Loucy (cell line): ENCODE data around the gene STAT3.
"Not testable (repeated sequence)": the region's sequence is repeated elsewhere in the genome, so short reads cannot be mapped to it uniquely, and the experiment has no call there.

ENCODE experiments used
- H2AFZ ChIP-seq: fragments of 200-600 bp; sonication (generic); 2 replicates; pipeline ENCODE4 v1.6.0; 2016; ENCODE audit warnings: antibody characterized with exemption, mild to moderate bottlenecking, low read length, moderate library complexity
- H3F3A ChIP-seq: fragments of 200-600 bp; 2 replicates; pipeline ENCODE4 v1.6.0; 2016; ENCODE audit warnings: antibody characterized with exemption, low read depth, mild to moderate bottlenecking
- H3K27me3 ChIP-seq: fragments of 200-600 bp; sonication (generic); 2 replicates; pipeline ENCODE4 v1.6.1; 2014; ENCODE audit warnings: low read length, mild to moderate bottlenecking; ENCODE audit not compliant: insufficient read depth, poor library complexity, severe bottlenecking
- H3K36me3 ChIP-seq: fragments of 200-600 bp; sonication (generic); 2 replicates; pipeline ENCODE4 v1.6.1; 2016; ENCODE audit warnings: low read length; ENCODE audit not compliant: insufficient read depth
- H3K4me1 ChIP-seq: fragments of 200-600 bp; sonication (generic); 2 replicates; pipeline ENCODE4 v1.5.1; 2014; ENCODE audit warnings: low read length, mild to moderate bottlenecking; ENCODE audit not compliant: insufficient read depth, poor library complexity, severe bottlenecking
- H3K4me2 ChIP-seq: fragments of 200-600 bp; sonication (generic); 2 replicates; pipeline ENCODE4 v1.6.0; 2014; ENCODE audit warnings: antibody characterized with exemption, low read length, low read depth, mild to moderate bottlenecking; ENCODE audit not compliant: poor library complexity, severe bottlenecking
- H3K4me3 ChIP-seq: fragments of 200-600 bp; sonication (generic); 2 replicates; pipeline ENCODE4 v1.5.1; 2014; ENCODE audit warnings: low read length, mild to moderate bottlenecking, mixed read lengths; ENCODE audit not compliant: poor library complexity, severe bottlenecking
- H3K79me2 ChIP-seq: fragments of 200-600 bp; sonication (generic); 2 replicates; pipeline ENCODE4 v1.6.1; 2014; ENCODE audit warnings: low read length; ENCODE audit not compliant: insufficient read depth
- H3K9ac ChIP-seq: fragments of 200-600 bp; sonication (generic); 2 replicates; pipeline ENCODE4 v1.6.0; 2014; ENCODE audit warnings: mild to moderate bottlenecking, low read depth, low read length, moderate library complexity; ENCODE audit not compliant: poor library complexity, severe bottlenecking
- H3K9me2 ChIP-seq: fragments of 200-600 bp; sonication (generic); replicated peaks from 2 replicates; pipeline ENCODE4 v1.6.1; 2016; ENCODE audit warnings: low read depth, low read length, mixed read lengths
- H3K9me3 ChIP-seq: fragments of 200-600 bp; sonication (generic); 2 replicates; pipeline ENCODE4 v1.6.1; 2014; ENCODE audit warnings: mild to moderate bottlenecking, antibody characterized with exemption, low read length, low read depth; ENCODE audit not compliant: insufficient read depth
- H4K20me1 ChIP-seq: fragments of 200-600 bp; sonication (generic); 2 replicates; pipeline ENCODE4 v1.6.0; 2014; ENCODE audit warnings: antibody characterized with exemption, low read length, mild to moderate bottlenecking; ENCODE audit not compliant: insufficient read depth, poor library complexity, severe bottlenecking
- EZH2phosphoT487 ChIP-seq: fragments of 200-600 bp; IDR thresholded peaks from 2 replicates; pipeline ENCODE4 v1.6.1; 2018; ENCODE audit warnings: antibody characterized with exemption, mild to moderate bottlenecking, moderate library complexity, borderline replicate concordance
- TF ChIP-seq, protein P1 (sequence below): fragments of 200-600 bp; sonication (generic); conservative IDR thresholded peaks from 2 replicates; pipeline ENCODE4 v1.5.1; 2014; ENCODE audit warnings: mild to moderate bottlenecking, antibody characterized with exemption, low read length

STAT3 gene

DNA sequence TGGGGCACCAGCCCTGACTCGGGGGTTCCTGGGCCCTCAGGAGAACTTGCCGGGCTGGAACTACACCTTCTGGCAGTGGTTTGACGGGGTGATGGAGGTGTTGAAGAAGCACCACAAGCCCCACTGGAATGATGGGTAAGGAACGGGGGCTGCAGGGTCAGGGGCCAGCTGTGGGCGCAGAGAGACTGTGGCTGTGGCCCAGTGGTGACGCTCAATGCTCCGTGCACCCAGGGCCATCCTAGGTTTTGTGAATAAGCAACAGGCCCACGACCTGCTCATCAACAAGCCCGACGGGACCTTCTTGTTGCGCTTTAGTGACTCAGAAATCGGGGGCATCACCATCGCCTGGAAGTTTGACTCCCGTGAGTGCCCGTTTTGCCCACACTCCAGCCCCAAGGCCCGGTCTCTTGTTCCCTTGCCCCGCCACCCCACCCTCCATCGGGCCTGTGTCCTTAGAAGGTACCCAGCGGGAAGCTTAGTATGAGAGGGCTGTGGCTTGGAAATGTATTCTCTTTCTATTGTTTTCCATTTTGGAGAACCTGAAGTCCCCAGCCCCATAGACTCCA is 80.8 kb downstream of the STAT3 start:
- H3K4me1 ChIP-seq, result peaks cover 32% of the 10 kb centered on the region
- no peak overlapping the region for H2AFZ ChIP-seq
- no peaks in the 10 kb centered on the region for H3K9me2 ChIP-seq
- H3K4me2 ChIP-seq, result no peak overlapping the region
- H3K79me2 ChIP-seq, result peaks cover 32% of the 10 kb centered on the region; the same call in 1 of the 2 replicates
- TF ChIP-seq, protein P1, sequence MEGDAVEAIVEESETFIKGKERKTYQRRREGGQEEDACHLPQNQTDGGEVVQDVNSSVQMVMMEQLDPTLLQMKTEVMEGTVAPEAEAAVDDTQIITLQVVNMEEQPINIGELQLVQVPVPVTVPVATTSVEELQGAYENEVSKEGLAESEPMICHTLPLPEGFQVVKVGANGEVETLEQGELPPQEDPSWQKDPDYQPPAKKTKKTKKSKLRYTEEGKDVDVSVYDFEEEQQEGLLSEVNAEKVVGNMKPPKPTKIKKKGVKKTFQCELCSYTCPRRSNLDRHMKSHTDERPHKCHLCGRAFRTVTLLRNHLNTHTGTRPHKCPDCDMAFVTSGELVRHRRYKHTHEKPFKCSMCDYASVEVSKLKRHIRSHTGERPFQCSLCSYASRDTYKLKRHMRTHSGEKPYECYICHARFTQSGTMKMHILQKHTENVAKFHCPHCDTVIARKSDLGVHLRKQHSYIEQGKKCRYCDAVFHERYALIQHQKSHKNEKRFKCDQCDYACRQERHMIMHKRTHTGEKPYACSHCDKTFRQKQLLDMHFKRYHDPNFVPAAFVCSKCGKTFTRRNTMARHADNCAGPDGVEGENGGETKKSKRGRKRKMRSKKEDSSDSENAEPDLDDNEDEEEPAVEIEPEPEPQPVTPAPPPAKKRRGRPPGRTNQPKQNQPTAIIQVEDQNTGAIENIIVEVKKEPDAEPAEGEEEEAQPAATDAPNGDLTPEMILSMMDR, result no peak
- no peak for TF ChIP-seq EZH2phosphoT487
- H3K27me3 ChIP-seq, result no peaks in the 10 kb centered on the region
- no peak overlapping the region for H3K9ac ChIP-seq
- H3F3A ChIP-seq, result peaks cover 21% of the 10 kb centered on the region
- no peak overlapping the region for H3K4me3 ChIP-seq
- no peaks in the 10 kb centered on the region for H3K9me3 ChIP-seq
- no peaks in the 10 kb centered on the region for H4K20me1 ChIP-seq
- H3K36me3 ChIP-seq, result peaks cover 89% of the 10 kb centered on the region; the same call in 1 of the 2 replicates

GRCh38 chr17:42306385-42306667 is 81.9 kb downstream of the STAT3 start:
- no peak overlapping the region for H3K4me2 ChIP-seq
- H3F3A ChIP-seq, result peaks cover 14% of the 10 kb centered on the region
- H3K27me3 ChIP-seq, result no peaks in the 10 kb centered on the region
- TF ChIP-seq, protein P1, result no peak
- TF ChIP-seq EZH2phosphoT487, result no peak
- H4K20me1 ChIP-seq, result peaks cover under 1% of the 10 kb centered on the region
- H3K4me3 ChIP-seq, result no peak overlapping the region
- H3K79me2 ChIP-seq, result peaks cover 32% of the 10 kb centered on the region; the same call in 1 of the 2 replicates
- no peak overlapping the region for H3K9ac ChIP-seq
- no peaks in the 10 kb centered on the region for H3K9me3 ChIP-seq
- peaks cover 23% of the 10 kb centered on the region for H3K4me1 ChIP-seq
- no peaks in the 10 kb centered on the region for H3K9me2 ChIP-seq
- peaks cover 97% of the 10 kb centered on the region; the same call in 1 of the 2 replicates for H3K36me3 ChIP-seq
- no peak overlapping the region for H2AFZ ChIP-seq

DNA sequence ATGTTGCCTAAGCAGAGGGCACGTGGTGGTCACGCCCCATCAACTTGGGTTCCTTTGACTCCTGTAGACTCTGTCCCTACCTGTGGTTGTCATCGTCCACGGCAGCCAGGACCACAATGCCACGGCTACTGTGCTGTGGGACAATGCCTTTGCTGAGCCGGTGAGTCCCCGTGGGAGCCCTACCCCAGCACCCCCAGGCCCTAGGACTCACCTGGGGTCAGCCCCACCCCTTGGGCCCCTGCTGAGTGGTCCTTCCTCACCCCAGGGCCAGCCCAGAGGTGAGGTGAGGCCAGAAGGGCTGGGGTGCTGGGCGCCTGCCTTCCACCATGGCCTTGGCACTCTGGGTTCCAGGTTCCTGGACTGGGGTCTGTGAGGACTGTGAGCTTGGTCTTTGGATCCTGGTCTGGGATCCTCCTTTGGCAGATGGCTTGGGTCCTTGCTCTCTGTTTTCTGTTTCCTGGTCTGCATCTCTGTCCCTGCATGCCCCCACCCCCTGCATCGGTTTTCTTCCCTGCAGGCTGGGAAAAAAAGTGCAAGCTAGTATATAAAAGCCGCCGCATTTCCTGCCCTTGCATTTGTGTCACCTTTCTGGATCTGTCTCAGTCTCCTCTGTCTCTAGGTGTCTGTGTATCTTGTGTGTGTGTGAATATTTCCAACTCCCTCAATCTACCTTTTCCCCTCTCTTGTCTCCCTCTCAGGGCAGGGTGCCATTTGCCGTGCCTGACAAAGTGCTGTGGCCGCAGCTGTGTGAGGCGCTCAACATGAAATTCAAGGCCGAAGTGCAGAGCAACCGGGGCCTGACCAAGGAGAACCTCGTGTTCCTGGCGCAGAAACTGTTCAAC is 82.5 kb downstream of the STAT3 start:
- Histone ChIP-seq H3K9me3 (no peaks in the 10 kb centered on the region), H3K4me1 (peaks cover 18% of the 10 kb centered on the region), H3K27me3 (no peaks in the 10 kb centered on the region), H2AFZ (no peak overlapping the region), H3K4me3 (no peak overlapping the region), H3K79me2 (peaks cover 32% of the 10 kb centered on the region; the same call in 1 of the 2 replicates), H3K36me3 (peaks cover 97% of the 10 kb centered on the region; the same call in 1 of the 2 replicates), H4K20me1 (peaks cover 5% of the 10 kb centered on the region), H3K9ac (no peak overlapping the region), H3F3A (peaks cover 10% of the 10 kb centered on the region; the same call in 1 of the 2 replicates), H3K9me2 (no peaks in the 10 kb centered on the region), H3K4me2 (no peak overlapping the region)
- TF ChIP-seq, protein P1, result no peak
- no peak for TF ChIP-seq EZH2phosphoT487

- not testable (repeated sequence) for H3K4me3 ChIP-seq, H4K20me1 ChIP-seq, H3K9me3 ChIP-seq, H3K27me3 ChIP-seq, H2AFZ ChIP-seq, H3K4me1 ChIP-seq, H3K9ac ChIP-seq, H3F3A ChIP-seq, H3K9me2 ChIP-seq, H3K4me2 ChIP-seq
- Histone ChIP-seq H3K79me2 (peaks cover 27% of the 10 kb centered on the region; the same call in 1 of the 2 replicates), H3K36me3 (peaks cover 90% of the 10 kb centered on the region; the same call in 1 of the 2 replicates)
Observed at GRCh38 chr17:42305031-42305330, 83.3 kb downstream of the STAT3 start.
